Measurements from ENCODE around the gene DACH1. TPM values are rescaled to one million over a fixed set of nuclear protein-coding genes. Genes with fewer than 3 reads are reported as not detected.

DACH1 gene
- total RNA-seq, 2 donors from 2014 or later = 0.39 to 1.6 TPM

- DNase-seq (ENCODE audit: low spot score) = no peak
- Histone ChIP-seq H3K4me3 (no peak overlapping the region), H3K27me3 (no peaks in the 10 kb centered on the region), H3K27ac (no peak overlapping the region), H3K9me3 (peaks cover 0 to 7% of the 10 kb centered on the region in 2 donors), H3K36me3 (no peaks in the 10 kb centered on the region), H3K4me1 (no peaks in the 10 kb centered on the region)
- no peak for TF ChIP-seq CTCF (IDR thresholded peaks at IDR 0.05)
Observed at GRCh38 chr13:71395053-71395452, 472.0 kb downstream of the DACH1 start.

GRCh38 chr13:71394176-71394575 lies 472.8 kb downstream of the DACH1 start:
- no peak for DNase-seq (ENCODE audit: low spot score)
- TF ChIP-seq CTCF (IDR thresholded peaks at IDR 0.05) = no peak
- Histone ChIP-seq H3K36me3 (no peaks in the 10 kb centered on the region), H3K27ac (no peak overlapping the region), H3K9me3 (peaks cover 0 to 7% of the 10 kb centered on the region in 2 donors), H3K4me3 (no peak overlapping the region), H3K27me3 (no peaks in the 10 kb centered on the region), H3K4me1 (no peaks in the 10 kb centered on the region)
